Lower leg skin (tissue), 3 donors: ENCODE results near the gene DAB1.

Experiments used
- POLR2A ChIP-seq, 2 donors: fragments of 450-650 bp; IDR thresholded peaks; one replicate each; pipeline ENCODE4 v1.6.1; 2016 to 2017; ENCODE audit warnings: antibody characterized with exemption in 2 of 2, mild to moderate bottlenecking in 1 of 2, moderate library complexity in 1 of 2
- TF ChIP-seq, protein P1 (sequence below), 3 donors: fragments of 450-650 bp; IDR thresholded peaks; one replicate each; pipeline ENCODE4 v1.5.1; 2016; ENCODE audit warnings: antibody characterized with exemption in 3 of 3, mild to moderate bottlenecking in 3 of 3, moderate library complexity in 2 of 3

DNA sequence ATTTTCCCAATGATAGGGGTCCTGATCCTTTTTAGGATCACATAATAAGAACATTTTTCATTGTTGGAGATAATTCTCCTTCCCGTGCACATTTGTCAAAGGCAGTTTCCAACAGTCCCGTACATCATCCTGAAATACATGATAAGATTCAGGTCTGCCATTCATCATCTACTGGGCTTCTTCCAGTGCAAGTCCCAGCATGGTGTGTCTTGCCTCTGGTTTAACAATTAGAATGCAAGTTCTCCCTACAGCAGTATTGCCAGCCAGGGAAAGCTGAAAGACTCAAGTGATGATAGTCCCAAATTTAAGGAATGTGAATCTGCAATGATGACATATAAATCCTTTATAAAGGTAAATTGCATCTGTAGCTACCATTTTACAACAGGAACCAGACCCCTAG is 146.2 kb downstream of the DAB1 start:
- TF ChIP-seq, protein P1, sequence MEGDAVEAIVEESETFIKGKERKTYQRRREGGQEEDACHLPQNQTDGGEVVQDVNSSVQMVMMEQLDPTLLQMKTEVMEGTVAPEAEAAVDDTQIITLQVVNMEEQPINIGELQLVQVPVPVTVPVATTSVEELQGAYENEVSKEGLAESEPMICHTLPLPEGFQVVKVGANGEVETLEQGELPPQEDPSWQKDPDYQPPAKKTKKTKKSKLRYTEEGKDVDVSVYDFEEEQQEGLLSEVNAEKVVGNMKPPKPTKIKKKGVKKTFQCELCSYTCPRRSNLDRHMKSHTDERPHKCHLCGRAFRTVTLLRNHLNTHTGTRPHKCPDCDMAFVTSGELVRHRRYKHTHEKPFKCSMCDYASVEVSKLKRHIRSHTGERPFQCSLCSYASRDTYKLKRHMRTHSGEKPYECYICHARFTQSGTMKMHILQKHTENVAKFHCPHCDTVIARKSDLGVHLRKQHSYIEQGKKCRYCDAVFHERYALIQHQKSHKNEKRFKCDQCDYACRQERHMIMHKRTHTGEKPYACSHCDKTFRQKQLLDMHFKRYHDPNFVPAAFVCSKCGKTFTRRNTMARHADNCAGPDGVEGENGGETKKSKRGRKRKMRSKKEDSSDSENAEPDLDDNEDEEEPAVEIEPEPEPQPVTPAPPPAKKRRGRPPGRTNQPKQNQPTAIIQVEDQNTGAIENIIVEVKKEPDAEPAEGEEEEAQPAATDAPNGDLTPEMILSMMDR (IDR thresholded peaks at IDR 0.05) = no peak
- no peak for TF ChIP-seq POLR2A (IDR thresholded peaks at IDR 0.05)
